ENCODE measurements around the gene KLK10.
"Not testable (repeated sequence)": the region's sequence is repeated elsewhere in the genome, so short reads cannot be mapped to it uniquely, and the experiment has no call there.

The KLK10 gene

DNA sequence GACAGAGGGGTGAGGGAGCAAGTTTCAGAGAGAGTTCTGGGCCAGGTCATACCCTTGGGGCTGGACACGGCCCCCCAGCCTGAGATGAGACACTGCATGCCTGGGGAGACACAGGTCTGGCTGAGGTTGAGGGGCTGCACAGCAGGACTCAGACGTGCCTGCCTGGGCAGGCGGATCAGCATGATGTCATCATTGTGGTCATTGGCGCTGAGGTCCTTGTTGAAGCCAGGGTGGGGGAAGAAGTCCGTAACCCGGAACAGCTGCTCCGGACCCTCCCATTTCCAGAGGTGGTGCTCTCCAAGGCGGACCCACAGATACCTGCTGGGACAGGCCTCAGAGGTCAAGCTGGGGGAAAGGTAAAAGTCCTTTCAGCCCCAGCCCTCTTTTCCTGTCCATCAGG is 13.1 kb downstream of the KLK10 start:
- Mint-ChIP-seq H3K4me3 (no peak overlapping the region), H3K27me3 (peaks cover 73% of the 10 kb centered on the region), H3K4me1 (no peaks in the 10 kb centered on the region), H3K27ac (ENCODE audit: low read depth) (no peak overlapping the region), H3K36me3 (ENCODE audit: insufficient read depth) (no peaks in the 10 kb centered on the region), H3K9me3 (no peaks in the 10 kb centered on the region)
- DNase-seq (ENCODE audit: low spot score in 2 of 2) (no peak), ATAC-seq (replicated peaks; ENCODE audit: extremely low read depth, poor library complexity, severe bottlenecking) (no peak)

DNA sequence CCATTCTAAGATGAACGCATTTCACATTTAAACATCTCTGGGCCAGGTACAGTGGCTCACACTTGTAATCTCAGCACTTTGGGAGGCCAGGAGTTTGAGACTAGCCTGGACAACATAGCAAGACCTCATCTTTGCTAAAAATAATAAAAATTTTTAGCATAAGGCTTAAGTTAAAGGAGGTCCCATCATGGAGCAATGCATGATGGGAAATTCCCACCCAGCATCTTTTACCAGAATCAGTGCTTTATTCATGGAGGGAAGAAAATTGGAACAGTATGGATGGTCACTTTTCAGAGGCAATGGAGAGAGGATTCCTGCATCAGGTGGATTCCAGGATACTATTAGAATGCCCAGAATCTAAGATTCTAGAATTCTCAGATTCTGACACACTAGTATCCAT is 14.3 kb downstream of the KLK10 start:
- DNase-seq (ENCODE audit: low spot score in 2 of 2): no peak
- H3K27ac Mint-ChIP-seq (ENCODE audit: low read depth): no peak overlapping the region
- ATAC-seq (replicated peaks; ENCODE audit: extremely low read depth, poor library complexity, severe bottlenecking): no peak
- no peaks in the 10 kb centered on the region for H3K9me3 Mint-ChIP-seq
- H3K4me1 Mint-ChIP-seq: no peaks in the 10 kb centered on the region
- no peaks in the 10 kb centered on the region for H3K36me3 Mint-ChIP-seq (ENCODE audit: insufficient read depth)
- no peak overlapping the region for H3K4me3 Mint-ChIP-seq
- peaks cover 74% of the 10 kb centered on the region for H3K27me3 Mint-ChIP-seq

GRCh38 chr19:51003316-51003715 is 16.2 kb downstream of the KLK10 start:
- Mint-ChIP-seq H3K4me3 (no peak overlapping the region), H3K9me3 (no peaks in the 10 kb centered on the region), H3K27ac (ENCODE audit: low read depth) (no peak overlapping the region), H3K36me3 (ENCODE audit: insufficient read depth) (peaks cover under 1% of the 10 kb centered on the region), H3K4me1 (no peaks in the 10 kb centered on the region), H3K27me3 (peaks cover 77% of the 10 kb centered on the region)
- DNase-seq (ENCODE audit: low spot score in 2 of 2) (no peak), ATAC-seq (replicated peaks; ENCODE audit: extremely low read depth, poor library complexity, severe bottlenecking) (no peak)

DNA sequence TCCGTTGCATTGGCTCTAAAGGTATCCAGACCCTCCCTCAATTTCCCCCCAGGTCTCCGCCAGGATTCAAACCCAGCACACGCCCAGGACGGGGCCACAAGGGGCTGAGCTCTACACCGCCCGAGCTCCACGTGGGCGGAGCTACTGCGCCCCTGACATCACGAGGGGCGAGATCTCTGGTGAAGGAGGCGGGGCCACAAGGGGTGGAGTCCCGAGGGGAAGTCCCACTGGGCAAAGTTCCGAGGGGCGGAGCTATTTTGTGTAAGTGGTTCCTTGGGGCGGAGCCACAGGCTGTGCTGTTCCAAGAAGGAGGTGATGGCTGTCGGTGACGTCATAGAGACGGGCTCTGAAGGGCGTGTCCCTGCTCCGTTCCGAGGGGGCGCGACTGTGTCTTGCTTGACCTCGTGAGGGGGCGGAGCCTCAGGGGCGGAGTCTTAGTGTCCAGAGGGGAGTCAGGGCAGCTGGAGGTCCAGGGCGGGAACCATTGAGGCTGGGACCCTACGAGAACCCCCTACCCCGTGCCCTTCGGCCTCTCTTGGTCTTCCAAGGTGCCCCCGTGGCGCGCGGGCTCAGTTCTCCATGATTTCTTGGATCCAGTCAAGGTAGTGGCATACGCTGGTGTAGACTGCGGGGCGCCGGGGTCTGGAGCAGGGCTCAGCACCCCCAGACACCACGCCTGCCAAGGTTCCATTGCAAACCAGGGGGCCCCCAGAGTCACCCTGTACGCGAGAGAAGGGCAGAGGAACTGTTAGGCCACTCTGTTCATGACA is 16.8 kb downstream of the KLK10 start:
- peaks cover 83% of the 10 kb centered on the region for H3K27me3 Mint-ChIP-seq
- no peaks in the 10 kb centered on the region for H3K4me1 Mint-ChIP-seq
- no peak for DNase-seq (ENCODE audit: low spot score in 2 of 2)
- no peak for ATAC-seq (replicated peaks; ENCODE audit: extremely low read depth, poor library complexity, severe bottlenecking)
- peaks cover 2% of the 10 kb centered on the region for H3K36me3 Mint-ChIP-seq (ENCODE audit: insufficient read depth)
- no peak overlapping the region for H3K27ac Mint-ChIP-seq (ENCODE audit: low read depth)
- no peak overlapping the region for H3K4me3 Mint-ChIP-seq
- no peaks in the 10 kb centered on the region for H3K9me3 Mint-ChIP-seq

- Mint-ChIP-seq H3K27me3 (peaks cover 88% of the 10 kb centered on the region), H3K4me3 (no peak overlapping the region), H3K36me3 (ENCODE audit: insufficient read depth) (peaks cover 2% of the 10 kb centered on the region), H3K4me1 (no peaks in the 10 kb centered on the region), H3K27ac (ENCODE audit: low read depth) (no peak overlapping the region), H3K9me3 (no peaks in the 10 kb centered on the region)
- ATAC-seq (replicated peaks; ENCODE audit: extremely low read depth, poor library complexity, severe bottlenecking) (no peak), DNase-seq (ENCODE audit: low spot score in 2 of 2) (no peak)
These were observed 17.4 kb downstream of the KLK10 start for GRCh38 chr19:51002089-51002532.

GRCh38 chr19:51001515-51001914 is 18.0 kb downstream of the KLK10 start, which contains the start of gene KLK8:
Gene KLK8 (minus strand): TSS chr19:51001604. CDS start chr19:51001167, 437 bp downstream.
- Mint-ChIP-seq H3K36me3 (ENCODE audit: insufficient read depth) (peaks cover 2% of the 10 kb centered on the region), H3K4me1 (no peaks in the 10 kb centered on the region), H3K4me3 (no peak within 1 kb of the TSS), H3K27me3 (peaks cover 85% of the 10 kb centered on the region), H3K9me3 (no peaks in the 10 kb centered on the region), H3K27ac (ENCODE audit: low read depth) (no peak within 1 kb of the TSS)
- ATAC-seq (replicated peaks; ENCODE audit: extremely low read depth, poor library complexity, severe bottlenecking) (no peak), DNase-seq (ENCODE audit: low spot score in 2 of 2) (no peak)

GRCh38 chr19:51000981-51001380 is 18.5 kb downstream of the KLK10 start:
- Mint-ChIP-seq H3K4me3 (no peak overlapping the region), H3K27me3 (peaks cover 80% of the 10 kb centered on the region), H3K27ac (ENCODE audit: low read depth) (no peak overlapping the region), H3K36me3 (ENCODE audit: insufficient read depth) (peaks cover 2% of the 10 kb centered on the region), H3K9me3 (no peaks in the 10 kb centered on the region), H3K4me1 (no peaks in the 10 kb centered on the region)
- ATAC-seq (replicated peaks; ENCODE audit: extremely low read depth, poor library complexity, severe bottlenecking): no peak
- no peak for DNase-seq (ENCODE audit: low spot score in 2 of 2)

- no peaks in the 10 kb centered on the region for H3K4me1 Mint-ChIP-seq
- ATAC-seq (replicated peaks; ENCODE audit: extremely low read depth, poor library complexity, severe bottlenecking) (no peak), DNase-seq (ENCODE audit: low spot score in 2 of 2) (no peak)
- no peaks in the 10 kb centered on the region for H3K9me3 Mint-ChIP-seq
- peaks cover 2% of the 10 kb centered on the region for H3K36me3 Mint-ChIP-seq (ENCODE audit: insufficient read depth)
- H3K4me3 Mint-ChIP-seq: no peak overlapping the region
- H3K27me3 Mint-ChIP-seq: peaks cover 77% of the 10 kb centered on the region
- H3K27ac Mint-ChIP-seq (ENCODE audit: low read depth): no peak overlapping the region
These were observed 19.1 kb downstream of the KLK10 start for GRCh38 chr19:51000426-51000825.

GRCh38 chr19:50998686-50999085 is 20.8 kb downstream of the KLK10 start:
- no peak overlapping the region for H3K4me3 Mint-ChIP-seq
- ATAC-seq (replicated peaks; ENCODE audit: extremely low read depth, poor library complexity, severe bottlenecking) (no peak), DNase-seq (ENCODE audit: low spot score in 2 of 2) (no peak)
- no peaks in the 10 kb centered on the region for H3K9me3 Mint-ChIP-seq
- no peak overlapping the region for H3K27ac Mint-ChIP-seq (ENCODE audit: low read depth)
- no peaks in the 10 kb centered on the region for H3K4me1 Mint-ChIP-seq
- peaks cover 2% of the 10 kb centered on the region for H3K36me3 Mint-ChIP-seq (ENCODE audit: insufficient read depth)
- peaks cover 69% of the 10 kb centered on the region for H3K27me3 Mint-ChIP-seq

DNA sequence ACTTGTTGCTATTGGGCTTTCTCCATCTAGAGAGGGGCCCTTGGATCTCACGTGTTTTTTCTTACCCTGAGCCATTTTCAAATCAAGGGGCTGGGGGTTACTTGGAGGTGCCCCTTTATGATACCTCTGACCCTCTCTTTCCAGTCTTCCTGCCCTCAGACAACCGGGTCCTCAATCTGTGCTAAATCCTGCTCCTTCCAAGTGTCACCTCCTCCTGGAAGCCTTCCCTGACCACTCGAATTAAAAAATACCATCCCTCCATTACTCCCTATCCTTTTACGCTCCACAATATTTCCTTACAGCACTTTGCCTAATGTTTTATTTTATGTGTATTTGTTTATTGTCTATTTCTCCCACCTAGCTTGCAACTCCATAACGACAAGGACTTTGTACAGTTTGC is 21.4 kb downstream of the KLK10 start:
- H3K36me3 Mint-ChIP-seq (ENCODE audit: insufficient read depth): peaks cover 2% of the 10 kb centered on the region
- ATAC-seq (replicated peaks; ENCODE audit: extremely low read depth, poor library complexity, severe bottlenecking): no peak
- no peak overlapping the region for H3K27ac Mint-ChIP-seq (ENCODE audit: low read depth)

GRCh38 chr19:50994129-50994528 is 25.4 kb downstream of the KLK10 start:
- H3K4me1 Mint-ChIP-seq: no peaks in the 10 kb centered on the region
- peaks cover 2% of the 10 kb centered on the region for H3K36me3 Mint-ChIP-seq (ENCODE audit: insufficient read depth)
- DNase-seq (ENCODE audit: low spot score in 2 of 2) (no peak), ATAC-seq (replicated peaks; ENCODE audit: extremely low read depth, poor library complexity, severe bottlenecking) (no peak)
- no peak overlapping the region for H3K4me3 Mint-ChIP-seq
- no peaks in the 10 kb centered on the region for H3K9me3 Mint-ChIP-seq
- H3K27me3 Mint-ChIP-seq: peaks cover 56% of the 10 kb centered on the region
- no peak overlapping the region for H3K27ac Mint-ChIP-seq (ENCODE audit: low read depth)

More for the DNA sequence above, 21.4 kb downstream of the KLK10 start:
- no peak for DNase-seq (ENCODE audit: low spot score in 2 of 2)
- Mint-ChIP-seq H3K4me1 (no peaks in the 10 kb centered on the region), H3K9me3 (no peaks in the 10 kb centered on the region), H3K4me3 (no peak overlapping the region), H3K27me3 (peaks cover 63% of the 10 kb centered on the region)

DNA sequence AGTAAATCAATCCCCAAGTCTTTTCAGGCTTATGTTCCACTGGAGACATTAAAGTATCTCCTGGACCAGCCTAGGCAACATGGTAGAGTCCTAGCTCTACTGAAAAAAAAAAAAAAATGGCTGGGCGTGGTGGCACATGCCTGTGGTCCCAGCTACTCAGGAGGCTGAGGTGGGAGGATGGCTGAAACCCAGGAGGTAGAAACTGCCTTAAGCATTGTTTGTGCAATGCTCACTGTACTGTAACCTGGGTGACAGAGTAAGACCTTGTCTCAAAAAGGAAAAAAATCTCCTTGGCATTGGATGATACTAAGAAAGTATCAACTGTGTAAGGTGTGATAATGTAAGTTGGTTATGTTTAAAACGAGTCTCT is 26.9 kb downstream of the KLK10 start:
- Mint-ChIP-seq H3K27me3 (peaks cover 56% of the 10 kb centered on the region), H3K4me3 (no peak overlapping the region), H3K9me3 (no peaks in the 10 kb centered on the region), H3K4me1 (no peaks in the 10 kb centered on the region), H3K27ac (ENCODE audit: low read depth) (no peak overlapping the region), H3K36me3 (ENCODE audit: insufficient read depth) (no peaks in the 10 kb centered on the region)
- DNase-seq (ENCODE audit: low spot score in 2 of 2) (no peak), ATAC-seq (replicated peaks; ENCODE audit: extremely low read depth, poor library complexity, severe bottlenecking) (no peak)

- H3K4me1 Mint-ChIP-seq; ATAC-seq (replicated peaks; ENCODE audit: extremely low read depth, poor library complexity, severe bottlenecking); H3K36me3 Mint-ChIP-seq (ENCODE audit: insufficient read depth); H3K9me3 Mint-ChIP-seq; H3K4me3 Mint-ChIP-seq; H3K27ac Mint-ChIP-seq (ENCODE audit: low read depth); DNase-seq (ENCODE audit: low spot score in 2 of 2): not testable (repeated sequence)
- H3K27me3 Mint-ChIP-seq: peaks cover 85% of the 10 kb centered on the region
These were observed 35.1 kb downstream of the KLK10 start for GRCh38 chr19:50984416-50984815.

Measured in central memory CD8-positive, alpha-beta T cell (primary cell).